Measurements from ENCODE around the gene TIMP1.

TIMP1 gene

GRCh38 chrX:47573341-47574075 is 8.7 kb upstream of the TIMP1 start:
- DNase-seq (ENCODE audit: low read depth in 3 of 3): no peak

- no peak for DNase-seq (ENCODE audit: low read depth in 3 of 3)
These were observed 8.1 kb upstream of the TIMP1 start for GRCh38 chrX:47574076-47574546.

GRCh38 chrX:47574547-47575301 is 7.5 kb upstream of the TIMP1 start:
- DNase-seq (ENCODE audit: low read depth in 3 of 3): no peak

GRCh38 chrX:47576021-47576898 is 6.0 kb upstream of the TIMP1 start:
- DNase-seq (ENCODE audit: low read depth in 3 of 3): no peak

- no peak for DNase-seq (ENCODE audit: low read depth in 3 of 3)
These were observed 4.8 kb upstream of the TIMP1 start for GRCh38 chrX:47577424-47577823.

GRCh38 chrX:47577901-47578300 is 4.3 kb upstream of the TIMP1 start:
- DNase-seq (ENCODE audit: low read depth in 3 of 3): no peak

- DNase-seq (ENCODE audit: low read depth in 3 of 3): no peak
These were observed 3.5 kb upstream of the TIMP1 start for GRCh38 chrX:47578692-47579091.

GRCh38 chrX:47579537-47579936 is 2.7 kb upstream of the TIMP1 start:
- DNase-seq (ENCODE audit: low read depth in 3 of 3): no peak

GRCh38 chrX:47583240-47583861 is 1.1 kb downstream of the TIMP1 start:
- DNase-seq (ENCODE audit: low read depth in 3 of 3): no peak

- no peak for DNase-seq (ENCODE audit: low read depth in 3 of 3)
These were observed 2.5 kb downstream of the TIMP1 start for GRCh38 chrX:47584714-47585113.

GRCh38 chrX:47585273-47585672 is 3.0 kb downstream of the TIMP1 start:
- no peak for DNase-seq (ENCODE audit: low read depth in 3 of 3)

GRCh38 chrX:47586043-47586787 is 4.0 kb downstream of the TIMP1 start:
- no peak for DNase-seq (ENCODE audit: low read depth in 3 of 3)

GRCh38 chrX:47587091-47587891 is 5.1 kb downstream of the TIMP1 start:
- DNase-seq (ENCODE audit: low read depth in 3 of 3): no peak

- DNase-seq (ENCODE audit: low read depth in 3 of 3): no peak
These were observed 5.9 kb downstream of the TIMP1 start for GRCh38 chrX:47587906-47588735.

GRCh38 chrX:47590984-47591383 is 8.7 kb downstream of the TIMP1 start:
- no peak for DNase-seq (ENCODE audit: low read depth in 3 of 3)

- DNase-seq (ENCODE audit: low read depth in 3 of 3): no peak
These were observed 11.3 kb downstream of the TIMP1 start for GRCh38 chrX:47593522-47593921.

GRCh38 chrX:47595716-47596251 is 13.5 kb downstream of the TIMP1 start:
- no peak for DNase-seq (ENCODE audit: low read depth in 3 of 3)

GRCh38 chrX:47596256-47596655 is 14.0 kb downstream of the TIMP1 start:
- no peak for DNase-seq (ENCODE audit: low read depth in 3 of 3)

- no peak for DNase-seq (ENCODE audit: low read depth in 3 of 3)
These were observed 15.0 kb downstream of the TIMP1 start for GRCh38 chrX:47597222-47597621.
